DMS153 treated with DMSO at 0.1 percent for 48 hours (cell line): ENCODE data around the gene UTP3.
"Not testable (repeated sequence)": the region's sequence is repeated elsewhere in the genome, so short reads cannot be mapped to it uniquely, and the experiment has no call there.

Source experiments
- DNase-seq: peaks from one replicate; lab custom pipeline; 2025; ENCODE audit not compliant: unreplicated experiment; lab: John Stamatoyannopoulos, UW

The UTP3 gene

DNA sequence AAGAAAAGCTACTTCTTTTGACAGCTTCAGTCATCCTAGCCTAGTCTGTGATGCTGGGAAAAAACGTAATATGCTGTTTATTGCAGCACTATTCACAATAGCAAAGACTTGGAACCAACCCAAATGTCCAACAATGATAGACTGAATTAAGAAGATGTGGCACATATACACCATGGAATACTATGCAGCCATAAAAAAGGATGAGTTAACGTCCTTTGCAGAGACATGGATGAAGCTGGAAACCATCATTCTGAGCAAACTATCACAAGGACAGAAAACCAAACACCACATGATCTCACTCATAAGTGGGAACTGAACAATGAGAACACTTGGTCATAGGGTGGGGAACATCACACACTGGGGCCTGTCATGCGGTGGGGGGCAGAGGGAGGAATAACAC is 6.2 kb upstream of the UTP3 start:
- not testable (repeated sequence) for DNase-seq

GRCh38 chr4:70687392-70687791 is 940 bp upstream of the UTP3 start:
- DNase-seq, result no peak

- DNase-seq, result no peak
Measured at GRCh38 chr4:70688795-70689231, 481 bp downstream of the UTP3 start.

- DNase-seq, result no peak
Measured at GRCh38 chr4:70691661-70692060, 3.3 kb downstream of the UTP3 start.

GRCh38 chr4:70694633-70695032 is 6.3 kb downstream of the UTP3 start:
- not testable (repeated sequence) for DNase-seq

- not testable (repeated sequence) for DNase-seq
Measured at GRCh38 chr4:70698435-70698834, 10.1 kb downstream of the UTP3 start.

DNA sequence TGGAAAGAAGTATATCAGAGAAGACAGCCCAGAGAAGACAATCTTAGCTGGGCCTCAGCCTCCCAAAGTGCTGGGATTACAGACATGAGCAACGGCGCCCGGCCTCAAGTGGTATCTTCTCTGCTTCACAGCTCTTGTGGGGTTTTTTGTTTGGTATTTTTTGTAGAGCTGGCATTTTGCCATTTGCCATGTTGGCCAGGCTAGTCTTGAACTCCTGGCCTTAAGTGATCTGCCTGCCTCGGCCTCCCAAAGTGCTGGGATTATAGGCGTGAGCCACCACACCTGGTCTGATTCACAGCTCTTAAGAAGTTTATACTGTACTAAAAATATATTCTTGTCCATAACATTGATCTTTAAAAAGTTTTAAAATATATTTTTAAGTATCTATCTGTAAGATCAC is 12.4 kb downstream of the UTP3 start:
- DNase-seq, result no peak

GRCh38 chr4:70701271-70701670 is 12.9 kb downstream of the UTP3 start:
- no peak for DNase-seq

DNA sequence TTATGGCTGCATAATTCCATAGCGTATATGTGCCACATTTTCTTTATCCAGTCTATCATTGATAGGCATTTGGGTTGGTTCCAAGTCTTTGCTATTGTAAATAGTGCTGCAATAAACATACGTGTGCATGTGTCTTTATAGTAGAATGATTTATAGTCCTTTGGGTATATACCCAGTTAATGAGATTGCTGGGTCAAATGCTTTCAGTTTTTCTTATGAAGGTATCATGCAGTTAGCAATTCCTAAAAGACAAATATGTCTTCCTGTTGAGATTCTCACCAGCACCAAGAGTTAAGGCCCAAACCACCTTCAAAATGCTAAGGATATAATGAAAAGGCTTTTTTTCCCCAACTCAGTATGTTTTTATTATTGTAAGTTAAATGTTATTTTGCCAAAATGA is 14.3 kb downstream of the UTP3 start:
- not testable (repeated sequence) for DNase-seq

DNA sequence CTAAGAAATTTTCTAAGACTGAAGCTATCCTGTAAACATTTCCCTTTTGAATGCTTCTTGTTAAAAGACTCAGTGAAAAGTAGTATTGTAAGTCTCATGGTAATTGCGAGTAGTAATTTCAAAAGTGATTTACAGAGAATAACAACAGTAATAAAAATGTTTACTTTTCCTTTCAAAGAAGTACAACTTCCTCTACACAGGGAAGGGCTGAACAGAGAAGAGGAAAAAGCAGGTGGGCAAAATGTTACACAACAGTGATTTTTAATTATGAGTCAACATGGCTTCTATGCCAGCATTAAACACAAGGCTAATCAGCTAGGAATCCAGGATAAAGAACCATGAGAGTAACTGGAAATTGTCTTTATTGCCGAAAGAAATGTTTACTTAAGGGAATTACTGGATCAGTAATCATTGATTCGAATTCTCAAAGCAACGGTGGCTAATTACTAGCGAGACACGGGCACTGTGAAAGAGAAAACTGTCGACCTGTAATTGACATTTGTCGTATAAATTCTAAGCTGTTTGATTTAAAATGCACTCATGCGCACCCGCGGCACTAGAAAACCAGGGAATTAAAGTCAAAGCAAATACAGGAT is 15.4 kb downstream of the UTP3 start:
- peak; percentile 92 for DNase-seq

DNA sequence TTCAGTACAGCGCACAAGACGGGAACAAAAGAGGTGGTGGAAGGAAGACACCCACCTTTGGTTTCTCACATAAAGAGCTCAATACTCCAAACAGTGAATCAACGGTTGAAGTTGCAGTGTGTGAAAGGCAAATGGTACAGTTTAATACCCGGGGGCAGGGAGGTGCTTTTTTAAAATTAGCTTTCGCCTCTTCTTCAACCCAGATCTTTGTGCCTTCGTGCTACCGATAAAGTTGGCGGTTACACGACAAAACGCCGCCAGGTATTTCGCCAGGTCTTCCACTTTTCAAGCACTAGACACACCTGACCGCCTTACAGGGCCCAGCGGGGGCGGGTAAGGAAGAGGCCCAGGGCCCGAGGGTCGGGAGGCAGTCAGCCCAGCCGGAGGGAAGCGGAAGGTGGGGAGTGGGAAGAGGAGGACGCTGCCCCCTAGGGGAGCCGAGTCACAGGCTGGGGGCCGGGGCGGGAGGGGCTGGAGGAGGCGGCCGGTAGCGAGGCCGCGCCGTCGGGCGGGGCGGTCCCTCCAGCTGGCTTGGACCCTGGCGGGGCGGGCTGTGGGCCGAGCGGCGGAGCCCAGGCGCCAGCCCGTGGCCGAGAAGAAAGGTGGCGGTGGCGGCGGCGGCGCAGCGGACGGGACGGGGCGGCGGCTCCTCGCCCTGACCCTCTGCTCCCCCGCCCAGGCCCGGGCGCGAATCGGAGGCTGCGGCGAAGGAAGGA is 16.0 kb downstream of the UTP3 start:
- DNase-seq, result peak; percentile 72

GRCh38 chr4:70704931-70705182 is 16.5 kb downstream of the UTP3 start:
- no peak for DNase-seq

- peak; percentile 41 for DNase-seq
Measured at GRCh38 chr4:70705183-70706043, 17.1 kb downstream of the UTP3 start.

- no peak for DNase-seq
Measured at GRCh38 chr4:70706044-70706461, 17.7 kb downstream of the UTP3 start.

DNA sequence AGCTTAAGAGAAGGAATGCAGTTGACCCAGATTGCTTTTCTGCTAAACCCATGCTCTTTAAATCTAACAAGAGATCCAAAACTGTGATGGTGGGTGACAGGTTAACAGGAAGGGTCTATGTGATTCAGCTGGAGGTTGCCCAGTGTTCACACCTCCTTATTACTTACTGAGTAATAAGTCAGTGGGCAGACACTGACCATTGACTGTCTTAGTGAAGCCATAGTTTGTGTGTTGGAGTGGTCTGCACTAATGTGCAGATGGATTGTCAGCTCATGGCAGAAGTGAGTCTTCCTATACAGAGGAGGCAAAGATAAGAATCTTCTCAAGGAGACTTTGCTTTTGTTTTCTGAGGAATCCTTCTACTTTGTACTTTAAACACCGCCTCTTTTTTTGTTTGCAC is 18.2 kb downstream of the UTP3 start:
- DNase-seq, result no peak

DNA sequence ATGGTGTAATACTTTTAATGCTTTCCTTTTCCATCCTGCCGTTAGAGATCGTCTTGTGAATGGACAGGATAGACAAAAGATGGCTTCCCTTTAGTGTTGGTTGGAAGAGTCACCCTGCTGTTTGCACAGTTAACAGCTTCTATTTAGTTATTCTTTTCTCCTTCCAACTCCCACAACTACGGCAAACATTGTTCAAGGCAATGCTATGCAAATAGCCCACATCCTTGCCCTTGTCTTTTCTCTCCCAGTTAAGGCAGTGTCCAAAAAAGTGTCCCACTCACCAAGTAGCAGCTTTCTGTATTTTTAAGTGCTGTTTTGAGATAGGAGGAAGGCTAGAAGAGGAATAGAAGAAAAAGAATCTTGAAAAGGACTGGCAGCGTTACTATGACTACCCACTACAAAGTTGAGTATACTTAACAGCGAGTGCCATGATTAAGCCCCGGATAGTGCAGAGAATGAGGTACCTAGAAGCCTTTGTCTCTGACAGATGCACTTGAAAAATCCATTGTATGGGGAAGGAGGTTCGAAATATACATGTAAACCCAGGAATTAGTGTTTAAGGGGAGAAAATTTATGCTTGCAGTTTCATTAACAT is 21.4 kb downstream of the UTP3 start:
- peak; percentile 17 for DNase-seq

DNA sequence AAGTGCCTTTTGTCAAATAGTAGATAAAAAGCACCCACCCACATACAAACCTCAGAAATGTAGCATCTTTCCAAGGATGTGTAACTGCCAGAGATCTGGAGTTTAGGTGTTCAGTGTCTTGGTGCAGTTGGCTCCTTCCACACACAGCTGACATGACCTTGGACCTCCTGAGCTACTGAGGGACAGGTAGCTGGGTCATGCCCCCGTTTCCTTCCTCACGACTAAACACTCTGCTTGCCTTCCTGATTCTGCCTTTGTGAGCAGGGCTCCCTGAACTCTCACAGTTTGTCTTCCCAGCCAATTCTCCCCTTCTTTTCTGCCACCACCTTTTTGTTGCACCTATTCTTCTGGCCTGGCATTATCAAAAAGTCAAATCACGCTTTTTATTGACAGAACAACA is 23.3 kb downstream of the UTP3 start:
- DNase-seq, result no peak

GRCh38 chr4:70712150-70712549 is 23.8 kb downstream of the UTP3 start:
- DNase-seq, result no peak

- no peak for DNase-seq
Measured at GRCh38 chr4:70712604-70713452, 24.5 kb downstream of the UTP3 start.

DNA sequence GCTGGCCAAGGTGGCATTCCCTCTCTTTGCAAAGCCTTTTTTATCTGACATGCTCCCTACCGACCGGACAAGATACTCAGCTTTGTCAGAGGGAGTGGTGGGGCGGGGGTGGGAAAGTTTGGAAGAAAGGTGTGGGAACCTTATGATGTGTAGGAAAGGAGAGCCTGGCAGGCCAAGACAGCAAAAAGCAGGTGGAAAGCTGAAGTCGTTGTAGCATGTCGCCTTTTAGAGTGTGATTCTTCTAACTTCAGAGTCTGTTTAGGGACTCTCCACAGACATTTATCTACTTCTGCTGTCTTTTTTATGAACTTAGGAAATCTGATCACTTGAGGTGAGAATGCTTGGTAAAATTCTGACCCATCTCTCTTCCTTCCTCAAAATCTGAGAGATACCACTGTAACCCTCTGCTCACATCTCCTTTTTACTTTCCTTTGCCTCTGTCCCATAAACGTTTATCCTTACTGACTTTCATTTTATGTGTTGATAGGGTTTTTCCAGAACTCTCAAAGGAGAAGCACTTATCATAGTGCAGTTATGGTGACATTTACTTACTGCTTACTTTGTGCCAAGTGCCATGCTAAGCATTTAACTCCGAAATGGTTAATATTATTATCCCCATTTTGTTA is 25.2 kb downstream of the UTP3 start:
- no peak for DNase-seq
